ENCODE results near the gene GLB1L2.

GRCh38 chr11:134406264-134407185 lies 74.7 kb downstream of the GLB1L2 start:
- no peak for TF ChIP-seq CTCF (conservative IDR thresholded peaks at IDR 0.05; ENCODE audit: low read length)
- no peak for TF ChIP-seq EZH2phosphoT487 (IDR thresholded peaks at IDR 0.05; ENCODE audit: borderline replicate concordance)
